VCaP (cell line): ENCODE measurements around the gene THOC3.
"Not testable (repeated sequence)": the region's sequence is repeated elsewhere in the genome, so short reads cannot be mapped to it uniquely, and the experiment has no call there.

Source experiments
- H3K27ac ChIP-seq: fragments of 450-650 bp; 2 replicates; pipeline ENCODE4 v1.5.1; 2017

Gene THOC3, protein sequence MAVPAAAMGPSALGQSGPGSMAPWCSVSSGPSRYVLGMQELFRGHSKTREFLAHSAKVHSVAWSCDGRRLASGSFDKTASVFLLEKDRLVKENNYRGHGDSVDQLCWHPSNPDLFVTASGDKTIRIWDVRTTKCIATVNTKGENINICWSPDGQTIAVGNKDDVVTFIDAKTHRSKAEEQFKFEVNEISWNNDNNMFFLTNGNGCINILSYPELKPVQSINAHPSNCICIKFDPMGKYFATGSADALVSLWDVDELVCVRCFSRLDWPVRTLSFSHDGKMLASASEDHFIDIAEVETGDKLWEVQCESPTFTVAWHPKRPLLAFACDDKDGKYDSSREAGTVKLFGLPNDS

DNA sequence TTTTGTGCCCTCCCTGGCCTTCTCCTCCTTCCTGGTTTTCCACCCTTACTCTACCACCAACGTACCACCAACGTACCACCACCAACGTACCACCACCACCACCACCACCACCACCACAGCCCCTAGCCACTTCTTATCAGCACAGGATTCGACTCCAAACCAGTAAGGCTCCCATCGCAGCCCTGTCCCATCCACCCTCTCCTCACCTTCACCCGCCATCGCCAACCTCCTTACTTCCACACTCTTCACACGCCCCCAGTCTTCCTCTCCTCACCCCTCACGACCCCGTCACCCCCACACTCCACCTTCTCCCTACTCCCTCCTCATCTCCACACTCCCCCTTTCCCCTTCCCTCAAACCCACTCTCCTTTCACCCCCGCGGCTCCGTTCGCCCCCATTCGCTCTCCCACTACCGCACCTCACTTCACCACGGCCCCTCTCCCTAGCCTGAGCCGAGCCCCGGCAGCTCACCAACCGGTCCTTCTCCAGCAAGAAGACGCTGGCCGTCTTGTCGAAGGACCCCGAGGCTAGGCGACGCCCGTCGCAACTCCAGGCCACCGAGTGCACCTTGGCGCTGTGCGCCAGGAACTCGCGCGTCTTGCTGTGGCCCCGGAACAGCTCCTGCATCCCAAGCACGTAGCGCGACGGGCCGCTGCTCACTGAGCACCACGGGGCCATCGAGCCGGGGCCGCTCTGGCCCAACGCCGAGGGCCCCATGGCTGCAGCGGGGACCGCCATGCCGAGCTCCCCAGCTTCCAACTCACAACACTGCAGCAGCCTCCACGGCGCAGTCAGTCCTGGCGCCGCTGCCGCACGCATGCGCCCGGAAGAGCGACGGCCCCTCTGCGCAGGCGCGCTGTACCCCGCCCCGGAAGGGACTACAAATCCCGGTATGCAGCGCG lies at the start of gene THOC3:
Gene THOC3 (minus strand): TSS at position 845 of the 902 bp plus-strand sequence. CDS start 107 bp downstream, at position 738.
- H3K27ac ChIP-seq, result not testable (repeated sequence)

DNA sequence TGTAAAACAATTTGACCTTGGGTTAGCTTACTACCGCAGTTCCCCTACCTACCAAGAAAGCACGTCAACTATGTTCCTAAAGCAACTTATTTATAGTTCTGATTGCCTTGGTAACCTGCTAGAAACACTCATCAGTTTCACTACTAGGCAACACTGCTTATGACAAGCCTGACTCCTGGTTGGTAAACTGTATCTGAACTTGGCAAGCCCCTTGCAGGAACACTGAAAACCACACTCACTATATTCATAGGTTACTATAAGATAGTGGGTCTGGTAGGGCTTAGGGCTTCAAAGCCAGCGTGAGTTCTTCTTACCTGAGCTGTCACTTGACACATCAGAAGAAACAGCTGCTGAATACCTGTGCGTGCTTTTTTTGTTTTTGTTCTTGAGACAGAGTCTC lies 49.2 kb upstream of the THOC3 start:
- not testable (repeated sequence) for H3K27ac ChIP-seq

GRCh38 chr5:176014360-176014759 lies 46.2 kb upstream of the THOC3 start:
- not testable (repeated sequence) for H3K27ac ChIP-seq

DNA sequence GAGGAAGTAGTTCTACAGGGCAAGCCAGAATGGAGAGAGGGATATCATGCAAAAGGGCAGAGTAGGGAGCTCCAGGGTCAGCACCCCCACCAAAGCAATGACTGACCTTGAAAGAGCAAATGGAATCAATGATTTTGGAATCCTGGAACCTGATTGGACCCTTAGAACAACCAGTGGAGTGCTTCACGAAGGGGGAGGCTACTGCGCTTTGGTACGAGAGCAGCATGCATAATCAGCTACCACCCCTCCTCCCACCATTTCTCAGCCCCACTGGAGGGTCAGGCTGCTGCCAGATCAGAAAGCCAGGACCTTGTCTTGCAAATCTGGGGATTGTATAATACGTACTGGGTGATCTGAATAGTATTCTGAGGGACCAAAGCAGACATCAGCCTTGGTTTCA lies 43.0 kb upstream of the THOC3 start:
- H3K27ac ChIP-seq, result not testable (repeated sequence)

- not testable (repeated sequence) for H3K27ac ChIP-seq
Observed at GRCh38 chr5:176010202-176010601, 42.1 kb upstream of the THOC3 start.

DNA sequence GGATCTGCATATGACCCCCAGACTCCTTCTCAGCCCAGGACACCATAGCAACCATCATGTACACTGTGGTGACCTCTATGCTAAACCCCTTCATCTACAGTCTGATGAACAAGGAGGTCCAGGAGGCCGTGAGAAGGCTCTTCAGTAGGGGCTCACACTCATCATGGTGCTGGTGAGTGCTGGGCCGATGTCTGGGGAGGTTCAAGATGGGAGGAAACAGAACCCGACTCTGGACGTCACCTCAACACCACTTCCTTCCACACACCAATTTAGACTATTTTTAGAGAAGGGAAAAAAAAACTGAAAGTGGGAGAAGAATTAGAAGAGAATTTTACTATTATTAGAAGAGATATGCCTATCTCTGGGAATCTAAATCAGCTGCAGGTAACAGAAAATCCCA lies 39.1 kb upstream of the THOC3 start:
- not testable (repeated sequence) for H3K27ac ChIP-seq

DNA sequence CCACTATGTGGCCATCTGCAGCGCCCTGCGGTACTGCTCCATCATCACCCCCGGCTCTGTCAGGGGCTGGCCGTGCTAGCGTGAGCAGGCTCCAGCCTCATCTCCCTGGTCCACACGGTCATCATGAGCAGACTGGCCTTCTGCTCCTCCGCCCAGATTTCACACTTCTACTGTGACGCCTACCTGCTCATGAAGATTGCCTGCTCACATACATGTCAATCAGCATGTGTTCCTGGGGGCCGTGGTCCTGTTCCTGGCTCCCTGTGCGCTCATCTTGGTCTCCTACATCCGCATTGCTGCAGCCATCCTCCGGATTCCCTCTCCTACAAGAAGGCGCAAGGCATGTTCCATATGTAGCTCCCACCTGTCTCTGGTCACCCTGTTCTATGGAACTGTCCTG lies 38.7 kb upstream of the THOC3 start:
- H3K27ac ChIP-seq, result not testable (repeated sequence)

GRCh38 chr5:175997979-175998378 lies 29.9 kb upstream of the THOC3 start:
- not testable (repeated sequence) for H3K27ac ChIP-seq

- H3K27ac ChIP-seq, result not testable (repeated sequence)
Observed at GRCh38 chr5:175997495-175997894, 29.4 kb upstream of the THOC3 start.

- H3K27ac ChIP-seq, result not testable (repeated sequence)
Observed at GRCh38 chr5:175996791-175997190, 28.7 kb upstream of the THOC3 start.

DNA sequence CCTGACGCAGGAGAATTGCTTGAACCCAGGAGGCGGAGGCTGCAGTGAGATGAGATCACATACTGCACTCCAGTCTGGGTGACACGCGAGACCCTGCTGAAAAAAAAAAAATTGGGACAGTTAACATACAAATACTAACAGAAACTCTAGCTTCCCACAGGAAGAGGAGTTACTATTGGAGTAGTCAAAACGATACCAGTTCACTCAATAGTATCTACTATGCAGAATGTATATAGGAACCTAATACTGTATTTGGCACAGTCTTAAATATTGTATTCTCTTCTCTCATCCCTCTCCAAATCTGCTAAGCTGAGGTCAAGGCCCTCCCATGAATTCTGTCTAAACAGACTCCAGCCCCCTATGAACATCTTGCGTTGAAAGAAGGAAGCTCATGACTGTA lies 27.4 kb upstream of the THOC3 start:
- H3K27ac ChIP-seq, result not testable (repeated sequence)

GRCh38 chr5:175979371-175979995 lies 11.4 kb upstream of the THOC3 start:
- not testable (repeated sequence) for H3K27ac ChIP-seq

DNA sequence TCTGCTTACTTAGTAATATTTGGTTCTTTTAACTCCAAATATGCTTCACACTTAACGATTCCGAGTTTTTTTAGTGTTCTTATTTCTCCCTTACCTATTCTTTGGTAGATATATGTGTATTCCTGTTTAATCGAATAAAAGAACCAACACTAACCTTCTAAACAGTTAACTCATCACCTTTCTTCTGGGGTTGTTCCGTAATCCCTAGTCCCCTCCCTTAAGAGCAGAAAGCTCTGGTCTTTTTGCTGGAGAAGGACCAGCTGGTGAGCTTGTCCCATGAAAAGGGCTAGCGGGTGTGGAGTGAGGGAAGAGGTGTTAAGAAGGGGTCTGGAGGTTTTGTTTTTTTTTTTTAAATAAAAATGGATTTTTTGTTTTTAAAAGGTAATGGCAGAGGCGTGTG lies 266 bp upstream of the THOC3 start:
- H3K27ac ChIP-seq, result not testable (repeated sequence)

DNA sequence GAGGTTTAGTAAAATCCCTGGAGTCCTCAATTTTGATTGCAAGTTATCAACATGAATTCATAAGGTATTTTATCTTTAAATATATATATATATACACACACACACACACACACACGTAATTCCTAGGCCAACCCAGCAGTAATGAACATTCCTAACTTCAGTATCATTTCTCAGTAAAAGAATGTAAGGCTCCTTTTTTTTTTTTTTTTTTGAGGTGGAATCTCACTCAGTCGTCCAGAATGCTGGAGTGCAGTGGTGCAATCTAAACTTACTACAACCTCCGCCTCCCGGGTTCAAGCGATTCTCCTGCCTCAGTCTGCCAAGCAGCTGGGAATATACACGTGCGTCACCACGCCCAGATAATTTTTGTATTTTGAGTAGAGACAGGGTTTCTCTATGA lies 5.8 kb downstream of the THOC3 start:
- H3K27ac ChIP-seq, result not testable (repeated sequence)

GRCh38 chr5:175960228-175960627 lies 7.9 kb downstream of the THOC3 start:
- not testable (repeated sequence) for H3K27ac ChIP-seq

GRCh38 chr5:175958515-175958914 lies 9.6 kb downstream of the THOC3 start:
- H3K27ac ChIP-seq, result not testable (repeated sequence)

DNA sequence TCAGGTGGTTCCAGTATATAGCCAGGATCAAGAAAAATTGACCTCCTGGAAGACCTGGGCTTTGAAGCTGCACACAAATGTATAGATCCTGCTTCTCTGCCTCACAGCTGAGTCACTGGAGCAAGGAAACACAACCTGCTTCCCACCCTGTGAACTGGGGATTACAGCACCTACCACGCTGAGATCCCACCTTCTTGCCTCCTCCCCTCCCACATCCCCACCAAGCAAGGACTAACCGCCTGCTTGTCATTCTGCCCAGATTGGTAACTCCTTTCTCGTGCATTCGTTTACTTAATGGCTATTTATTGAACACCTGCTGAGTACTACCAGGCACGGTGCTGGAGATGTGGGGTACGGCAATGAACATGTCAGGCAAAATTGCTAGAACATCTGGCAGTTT lies 14.0 kb downstream of the THOC3 start:
- not testable (repeated sequence) for H3K27ac ChIP-seq

- not testable (repeated sequence) for H3K27ac ChIP-seq
Observed at GRCh38 chr5:175952810-175953209, 15.3 kb downstream of the THOC3 start.

- H3K27ac ChIP-seq, result not testable (repeated sequence)
Observed at GRCh38 chr5:175951339-175951969, 16.7 kb downstream of the THOC3 start.

- not testable (repeated sequence) for H3K27ac ChIP-seq
Observed at GRCh38 chr5:175948329-175949108, 19.6 kb downstream of the THOC3 start.

- not testable (repeated sequence) for H3K27ac ChIP-seq
Observed at GRCh38 chr5:175943253-175943652, 24.9 kb downstream of the THOC3 start.
